Endothelial cell of umbilical vein (primary cell): ENCODE measurements around the gene MISP3. TPM values are rescaled to one million over a fixed set of nuclear protein-coding genes. Genes with fewer than 3 reads are reported as not detected.

ENCODE experiments used
- BruUV-seq: library from RNA; stranded (reverse); fragments of 400-500 nt; replicated peaks from 2 replicates; lab custom pipeline; 2021; lab: Mats Ljungman, UMichigan
- CTCF ChIA-PET: fragments of 300-600, 350-600 bp; sonication (Branson Sonifier 250); formaldehyde crosslinking; loops from one replicate; lab custom pipeline; 2021; ENCODE audit warnings: antibody characterized with exemption, inconsistent platforms; lab: Charles Lee
- POLR2A ChIA-PET: fragments of 300-600, 350-600 bp; sonication (Branson Sonifier 250); formaldehyde crosslinking; loops from one replicate; lab custom pipeline; 2021; ENCODE audit warnings: antibody characterized with exemption, inconsistent platforms; lab: Charles Lee
- DNase-seq: peaks from one replicate; pipeline ENCODE4 v3.0.0-alpha.2; 2011; ENCODE audit warnings: low read depth, low spot score
- FAIRE-seq: peaks from 2 replicates; lab custom pipeline; 2011; peaks lifted over from hg19 to GRCh38; lab: Jason Lieb, UNC
- H2AFZ ChIP-seq: 2 replicates; pipeline ENCODE4 v1.6.0; 2012; ENCODE audit warnings: low read depth, low read length, control low read depth, inconsistent platforms
- H3K27ac ChIP-seq: 2 replicates; pipeline ENCODE4 v1.5.1; 2011; ENCODE audit warnings: low read depth, mild to moderate bottlenecking, control low read depth, low read length, moderate library complexity; ENCODE audit not compliant: insufficient read depth
- H3K27me3 ChIP-seq, 2 experiments: 2 replicates each; pipeline versions ENCODE4 v1.6.0 to v1.6.1; 2011; ENCODE audit warnings: low read length in 2 of 2, mixed read lengths in 1 of 2; ENCODE audit not compliant: control insufficient read depth in 2 of 2, insufficient read depth in 2 of 2
- H3K36me3 ChIP-seq, 2 experiments: 2 replicates in 1 of 2; 3 replicates in 1 of 2; pipeline ENCODE4 v1.5.1; 2011; ENCODE audit warnings: low read length in 2 of 2, mild to moderate bottlenecking in 1 of 2, moderate library complexity in 1 of 2; ENCODE audit not compliant: control insufficient read depth in 2 of 2, insufficient read depth in 2 of 2; ENCODE audit errors: extremely low read depth in 1 of 2
- H3K4me1 ChIP-seq: 3 replicates; pipeline ENCODE4 v1.5.1; 2011; ENCODE audit warnings: mild to moderate bottlenecking, low read length; ENCODE audit not compliant: control insufficient read depth, insufficient read depth; ENCODE audit errors: extremely low read depth
- H3K4me2 ChIP-seq: 2 replicates; pipeline ENCODE4 v1.6.1; 2011; ENCODE audit warnings: low read length, control low read depth, mixed read lengths; ENCODE audit not compliant: insufficient read depth
- H3K4me3 ChIP-seq, 3 experiments: fragments of 200-600 bp in 1 of 3; sonication (generic), shearing (Covaris generic) in 1 of 3; replicated peaks in 1 of 3; 2 replicates each; pipeline ENCODE4 v1.5.1; 2011 to 2016; ENCODE audit warnings: control low read depth in 3 of 3, low read length in 3 of 3, mild to moderate bottlenecking in 2 of 3, inconsistent platforms in 1 of 3, low read depth in 1 of 3, moderate library complexity in 1 of 3; ENCODE audit not compliant: insufficient read depth in 1 of 3
- H3K79me2 ChIP-seq: 2 replicates; pipeline ENCODE4 v1.6.0; 2012; ENCODE audit warnings: low read length, inconsistent platforms; ENCODE audit not compliant: control insufficient read depth, insufficient read depth
- H3K9ac ChIP-seq: replicated peaks from 2 replicates; pipeline ENCODE3; 2011; ENCODE audit warnings: low read length, control low read depth; ENCODE audit not compliant: insufficient read depth; ENCODE audit errors: extremely low read depth
- H3K9me1 ChIP-seq: replicated peaks from 3 replicates; pipeline ENCODE4 v1.6.0; 2011; ENCODE audit warnings: mild to moderate bottlenecking, low read length; ENCODE audit not compliant: control insufficient read depth, insufficient read depth; ENCODE audit errors: extremely low read depth
- H3K9me3 ChIP-seq: replicated peaks from 2 replicates; pipeline ENCODE4 v1.5.1; 2012; ENCODE audit warnings: low read length, inconsistent platforms; ENCODE audit not compliant: control insufficient read depth, insufficient read depth
- H4K20me1 ChIP-seq: replicated peaks from 2 replicates; pipeline ENCODE3; 2011; ENCODE audit warnings: mild to moderate bottlenecking, low read length; ENCODE audit not compliant: control insufficient read depth, insufficient read depth; ENCODE audit errors: extremely low read depth
- CTCF ChIP-seq, 2 donors: IDR thresholded peaks; 1 replicate in 1 of 2; 2 replicates in 1 of 2; pipeline ENCODE4 v1.5.1; 2011; ENCODE audit warnings: low read length in 2 of 2, mild to moderate bottlenecking in 2 of 2, moderate library complexity in 2 of 2, control low read depth in 1 of 2, inconsistent platforms in 1 of 2, low read depth in 1 of 2; ENCODE audit not compliant: insufficient read depth in 1 of 2; ENCODE audit errors: extremely low read depth in 1 of 2
- EZH2 ChIP-seq: IDR thresholded peaks from 2 replicates; pipeline ENCODE4 v1.6.1; 2012; ENCODE audit warnings: borderline replicate concordance, low read depth, mild to moderate bottlenecking, moderate library complexity, low read length, inconsistent platforms; ENCODE audit not compliant: severe bottlenecking
- FOS ChIP-seq: IDR thresholded peaks from 2 replicates; pipeline ENCODE4 v1.6.1; 2011; ENCODE audit warnings: mild to moderate bottlenecking, low read length, moderate library complexity, borderline replicate concordance; ENCODE audit not compliant: insufficient read depth
- GATA2 ChIP-seq: IDR thresholded peaks from 2 replicates; pipeline ENCODE4 v1.7.0; 2011; ENCODE audit warnings: low read depth, mild to moderate bottlenecking, moderate library complexity, mixed read lengths, low read length; ENCODE audit not compliant: insufficient read length, insufficient read depth
- JUN ChIP-seq: IDR thresholded peaks from 2 replicates; pipeline ENCODE4 v1.6.1; 2011; ENCODE audit warnings: borderline replicate concordance, low read depth; ENCODE audit not compliant: insufficient read length, insufficient read depth
- MYC ChIP-seq: IDR thresholded peaks from one replicate; pipeline ENCODE4 v1.6.1; 2011; ENCODE audit warnings: mild to moderate bottlenecking, low read depth, low read length
- POLR2A ChIP-seq: IDR thresholded peaks from 2 replicates; pipeline ENCODE4 v1.6.1; 2012; ENCODE audit warnings: low read depth, mild to moderate bottlenecking, control low read depth, low read length
- POLR2AphosphoS5 ChIP-seq: IDR thresholded peaks from 2 replicates; pipeline ENCODE4 v1.6.1; 2012; ENCODE audit warnings: low read depth, mild to moderate bottlenecking, control low read depth, low read length, moderate library complexity; ENCODE audit not compliant: insufficient read depth
- dilution Hi-C: fragments of 300-500 bp; cut with MboI; formaldehyde crosslinking; loops from one replicate; pipeline ENCODE4 v1.15.0; 2019; ENCODE audit warnings: low sequenced_read_pairs; ENCODE audit not compliant: extremely low pct_ligation_motif_present
- intact Hi-C: fragments of 100-400 bp; cut with micrococcal nuclease; formaldehyde crosslinking; loops from one replicate; pipeline ENCODE4 v1.10.0; 2022
- polyA plus RNA-seq, 4 experiments: library from polyadenylated mRNA; depleted of rRNA in 3 of 4; stranded (reverse) in 3 of 4; unstranded in 1 of 4; fragments of >200 nt; gene quantifications; 2 replicates each; pipeline versions ENCODE4 v1.2.1 to v1.2.3, GENCODE V29; 2011 to 2012; ENCODE audit warnings: missing spikeins in 1 of 4
- total RNA-seq: library from RNA; stranded (reverse); gene quantifications from 2 replicates; pipeline ENCODE4 v1.2.3, GENCODE V29; 2021
- TF ChIP-seq, protein P1 (sequence below): IDR thresholded peaks from 2 replicates; pipeline ENCODE4 v1.6.1; 2011; ENCODE audit not compliant: insufficient read depth, insufficient read length

MISP3 gene
- total and polyA plus RNA-seq, 2 donors (not counting 3 experiments of a cell fraction or from before 2014, with no cell fraction given), result 0.26 to 0.31 TPM

DNA sequence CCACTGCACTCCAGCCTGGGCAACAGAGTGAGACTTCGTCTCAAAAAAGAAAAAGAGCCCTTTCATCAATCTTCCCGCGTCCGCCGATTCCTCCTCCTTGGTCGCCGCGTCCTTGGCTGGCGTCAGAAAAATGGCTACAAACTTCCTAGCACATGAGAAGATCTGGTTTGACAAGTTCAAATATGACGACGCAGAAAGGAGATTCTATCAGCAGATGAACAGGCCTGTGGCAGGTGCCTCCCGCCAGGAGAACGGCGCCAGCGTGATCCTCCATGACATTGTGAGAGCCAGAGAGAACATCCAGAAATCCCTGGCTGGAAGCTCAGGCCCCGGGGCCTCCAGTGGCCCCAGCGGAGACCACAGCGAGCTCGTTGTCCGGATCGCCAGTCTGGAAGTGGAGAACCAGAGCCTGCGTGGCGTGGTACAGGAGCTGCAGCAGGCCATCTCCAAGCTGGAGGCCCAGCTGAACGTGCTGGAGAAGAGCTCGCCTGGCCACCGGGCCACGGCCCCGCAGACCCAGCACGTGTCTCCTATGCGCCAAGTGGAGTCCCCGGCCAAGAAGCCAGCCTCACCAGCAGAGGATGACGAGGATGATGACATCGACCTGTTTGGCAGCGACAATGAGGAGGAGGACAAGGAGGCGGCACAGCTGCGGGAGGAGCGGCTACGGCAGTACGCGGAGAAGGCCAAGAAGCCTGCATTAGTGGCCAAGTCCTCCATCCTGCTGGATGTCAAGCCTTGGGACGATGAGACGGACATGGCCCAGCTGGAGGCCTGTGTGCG is 2.1 kb upstream of the MISP3 start:
- ChIA-PET CTCF (interaction anchor here (1.0 to 6.6 kb wide), 12 partner anchors 11 to 198 kb away, joined by 3 to 74 read pairs (median 14); partner anchors contain the start of genes IL27RA and NANOS3), POLR2A (interaction anchor here (0.6 kb wide), 1 partner anchor 142 kb away, joined by 5 read pairs; no protein-coding TSS in a partner anchor)
- no peak for DNase-seq
- TF ChIP-seq POLR2AphosphoS5 (no peak), EZH2 (no peak), FOS (no peak), POLR2A (no peak), JUN (no peak), MYC (no peak), CTCF (IDR thresholded peaks at IDR 0.05; ENCODE audit: extremely low read depth in 1 of 2, insufficient read depth in 1 of 2, low read depth in 1 of 2, low read length in 2 of 2) (no peak), GATA2 (no peak)
- TF ChIP-seq, protein P1, sequence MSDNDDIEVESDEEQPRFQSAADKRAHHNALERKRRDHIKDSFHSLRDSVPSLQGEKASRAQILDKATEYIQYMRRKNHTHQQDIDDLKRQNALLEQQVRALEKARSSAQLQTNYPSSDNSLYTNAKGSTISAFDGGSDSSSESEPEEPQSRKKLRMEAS, result no peak
- Histone ChIP-seq H2AFZ (no peak overlapping the region), H3K4me2 (no peak overlapping the region), H3K27ac (no peak overlapping the region), H4K20me1 (no peaks in the 10 kb centered on the region), H3K9ac (no peak overlapping the region), H3K4me1 (peaks cover 26% of the 10 kb centered on the region), H3K79me2 (no peaks in the 10 kb centered on the region), H3K27me3 (no peaks in the 10 kb centered on the region), H3K36me3 (no peaks in the 10 kb centered on the region), H3K9me3 (no peaks in the 10 kb centered on the region), H3K4me3 (no peak overlapping the region), H3K9me1 (no peaks in the 10 kb centered on the region)
- dilution Hi-C loops, result no loop called here
- no TSS peak for BruUV-seq
- FAIRE-seq, result no peak
- intact Hi-C loops, result loop anchor here (5.0 kb wide), 1 partner anchor 283 kb away; no protein-coding TSS in a partner anchor
